ENCODE data around the gene IFRD1. TPM values are rescaled to one million over a fixed set of nuclear protein-coding genes. Genes with fewer than 3 reads are reported as not detected.

IFRD1 gene
- total RNA-seq, 1 donor from 2014 or later: 85.6 TPM

- FAIRE-seq (no peak), DNase-seq (ENCODE audit: low spot score in 2 of 2) (no peak)
These were observed 31.8 kb downstream of the IFRD1 start for GRCh38 chr7:112481833-112482670.

- FAIRE-seq (no peak), DNase-seq (ENCODE audit: low spot score in 2 of 2) (no peak)
These were observed 34.5 kb downstream of the IFRD1 start for GRCh38 chr7:112484671-112485167.

- no peak for FAIRE-seq
These were observed 35.5 kb downstream of the IFRD1 start for GRCh38 chr7:112485766-112486165.

GRCh38 chr7:112487457-112488263, 37.4 kb downstream of the IFRD1 start:
- DNase-seq (ENCODE audit: low spot score in 2 of 2) (no peak), FAIRE-seq (no peak)

More at GRCh38 chr7:112485766-112486165, 35.5 kb downstream of the IFRD1 start:
- DNase-seq (ENCODE audit: low spot score in 2 of 2): no peak

GRCh38 chr7:112488264-112488552, 37.9 kb downstream of the IFRD1 start:
- DNase-seq (ENCODE audit: low spot score in 2 of 2) (no peak), FAIRE-seq (no peak)

GRCh38 chr7:112492186-112492585, 41.9 kb downstream of the IFRD1 start:
- FAIRE-seq (no peak), DNase-seq (ENCODE audit: low spot score in 2 of 2) (no peak)

- FAIRE-seq: no peak
These were observed 44.4 kb downstream of the IFRD1 start for GRCh38 chr7:112494656-112495055.

GRCh38 chr7:112495156-112495788, 45.0 kb downstream of the IFRD1 start:
- FAIRE-seq (no peak), DNase-seq (ENCODE audit: low spot score in 2 of 2) (no peak)

More at GRCh38 chr7:112494656-112495055, 44.4 kb downstream of the IFRD1 start:
- DNase-seq (ENCODE audit: low spot score in 2 of 2): no peak

- FAIRE-seq: no peak
These were observed 45.7 kb downstream of the IFRD1 start for GRCh38 chr7:112495810-112496462.

GRCh38 chr7:112497481-112497880, 47.2 kb downstream of the IFRD1 start:
- FAIRE-seq: no peak

More at GRCh38 chr7:112495810-112496462, 45.7 kb downstream of the IFRD1 start:
- DNase-seq (ENCODE audit: low spot score in 2 of 2): peak; percentile 14 to 35

GRCh38 chr7:112500619-112501018, 50.4 kb downstream of the IFRD1 start:
- DNase-seq (ENCODE audit: low spot score in 2 of 2) (no peak), FAIRE-seq (no peak)

More at GRCh38 chr7:112497481-112497880, 47.2 kb downstream of the IFRD1 start:
- DNase-seq (ENCODE audit: low spot score in 2 of 2): no peak

GRCh38 chr7:112501801-112502503, 51.7 kb downstream of the IFRD1 start:
- DNase-seq (ENCODE audit: low spot score in 2 of 2) (no peak), FAIRE-seq (no peak)

- FAIRE-seq (no peak), DNase-seq (ENCODE audit: low spot score in 2 of 2) (no peak)
These were observed 52.4 kb downstream of the IFRD1 start for GRCh38 chr7:112502700-112503099.

GRCh38 chr7:112503361-112503972, 53.2 kb downstream of the IFRD1 start:
- FAIRE-seq: no peak
- DNase-seq (ENCODE audit: low spot score in 2 of 2): no peak

- no peak for FAIRE-seq
- DNase-seq (ENCODE audit: low spot score in 2 of 2): no peak
These were observed 53.9 kb downstream of the IFRD1 start for GRCh38 chr7:112504093-112504695.

- no peak for FAIRE-seq
- DNase-seq (ENCODE audit: low spot score in 2 of 2): no peak
These were observed 55.2 kb downstream of the IFRD1 start for GRCh38 chr7:112505495-112505894.

- DNase-seq (ENCODE audit: low spot score in 2 of 2) (no peak), FAIRE-seq (no peak)
These were observed 58.1 kb downstream of the IFRD1 start for GRCh38 chr7:112508404-112508803.

GRCh38 chr7:112509402-112509801, 59.1 kb downstream of the IFRD1 start:
- DNase-seq (ENCODE audit: low spot score in 2 of 2): no peak
- FAIRE-seq: no peak
